ENCODE results near the gene DDX54.

DDX54 gene

DNA sequence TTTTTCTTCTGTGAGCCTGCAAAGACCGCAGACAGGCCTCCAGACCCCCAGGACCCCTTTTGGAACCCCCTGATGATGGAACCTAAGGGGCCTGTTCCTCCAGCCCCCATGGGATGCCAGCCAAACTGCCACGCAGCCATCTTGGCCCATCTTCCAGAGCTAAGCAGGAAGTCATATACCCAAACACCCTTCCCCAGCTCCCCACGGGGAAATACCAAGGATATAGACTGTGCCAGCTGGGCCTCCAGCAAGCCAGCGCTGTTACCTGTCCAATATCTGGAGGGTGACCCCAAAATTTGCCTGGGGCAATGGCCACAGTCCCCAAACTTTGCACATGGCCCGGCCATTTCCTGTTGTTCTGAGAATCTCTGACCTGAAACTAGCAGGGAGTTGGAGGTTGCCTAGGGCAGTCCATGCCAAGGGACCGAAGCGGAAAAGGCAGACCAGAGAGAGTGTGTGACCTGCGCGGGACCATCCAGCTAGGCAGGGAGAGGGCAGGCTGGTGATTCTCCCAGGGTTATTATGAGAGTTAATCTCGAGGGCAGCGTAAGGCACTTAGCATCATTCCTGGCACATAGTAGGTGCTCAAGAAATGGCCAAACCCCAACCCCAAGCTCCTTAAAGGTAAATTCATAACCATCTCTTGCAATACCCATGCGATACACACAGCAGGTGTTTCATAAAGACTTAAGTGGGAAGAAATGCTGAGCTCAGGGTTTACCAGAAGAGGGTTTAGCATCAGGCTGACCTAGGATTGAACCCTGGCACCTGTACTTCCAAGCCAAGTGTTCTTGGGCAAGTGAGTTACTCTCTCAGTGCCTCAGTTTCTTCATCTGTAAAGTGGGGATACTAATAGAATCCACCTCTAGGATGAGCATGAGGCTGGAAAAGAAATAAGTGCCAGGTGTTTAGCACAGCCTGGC lies 47.2 kb downstream of the DDX54 start:
- TF ChIP-seq, protein P1, sequence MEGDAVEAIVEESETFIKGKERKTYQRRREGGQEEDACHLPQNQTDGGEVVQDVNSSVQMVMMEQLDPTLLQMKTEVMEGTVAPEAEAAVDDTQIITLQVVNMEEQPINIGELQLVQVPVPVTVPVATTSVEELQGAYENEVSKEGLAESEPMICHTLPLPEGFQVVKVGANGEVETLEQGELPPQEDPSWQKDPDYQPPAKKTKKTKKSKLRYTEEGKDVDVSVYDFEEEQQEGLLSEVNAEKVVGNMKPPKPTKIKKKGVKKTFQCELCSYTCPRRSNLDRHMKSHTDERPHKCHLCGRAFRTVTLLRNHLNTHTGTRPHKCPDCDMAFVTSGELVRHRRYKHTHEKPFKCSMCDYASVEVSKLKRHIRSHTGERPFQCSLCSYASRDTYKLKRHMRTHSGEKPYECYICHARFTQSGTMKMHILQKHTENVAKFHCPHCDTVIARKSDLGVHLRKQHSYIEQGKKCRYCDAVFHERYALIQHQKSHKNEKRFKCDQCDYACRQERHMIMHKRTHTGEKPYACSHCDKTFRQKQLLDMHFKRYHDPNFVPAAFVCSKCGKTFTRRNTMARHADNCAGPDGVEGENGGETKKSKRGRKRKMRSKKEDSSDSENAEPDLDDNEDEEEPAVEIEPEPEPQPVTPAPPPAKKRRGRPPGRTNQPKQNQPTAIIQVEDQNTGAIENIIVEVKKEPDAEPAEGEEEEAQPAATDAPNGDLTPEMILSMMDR (IDR thresholded peaks at IDR 0.05; ENCODE audit: low read depth, low read length) = no peak
- H3K4me3 ChIP-seq (ENCODE audit: low read depth, low read length) = no peak overlapping the region

DNA sequence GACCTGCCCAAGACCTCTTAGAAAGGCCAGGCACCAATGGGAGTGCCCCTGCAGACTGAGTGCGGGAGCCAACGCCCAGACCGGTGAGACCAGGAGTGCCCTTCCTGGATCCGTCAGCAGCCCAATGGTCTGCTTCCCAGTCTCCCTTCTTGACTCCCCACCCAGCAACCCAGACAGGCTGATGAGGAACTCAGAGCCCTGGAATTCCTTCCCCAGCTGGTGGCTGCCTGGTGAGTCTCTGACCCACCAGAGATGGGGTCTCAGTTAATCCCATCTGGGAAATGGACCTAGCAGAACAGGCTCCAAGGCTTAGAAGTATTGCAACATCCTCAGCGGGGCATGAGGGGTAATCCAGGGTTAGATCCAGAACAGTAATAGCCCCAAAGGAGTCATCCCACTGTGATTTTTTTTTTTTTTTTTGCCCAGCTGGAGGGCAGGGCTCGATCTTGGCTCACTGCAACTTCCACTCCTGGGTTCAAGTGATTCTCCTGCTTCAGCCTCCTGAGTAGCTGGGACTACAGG lies 48.2 kb downstream of the DDX54 start:
- TF ChIP-seq, protein P1 (IDR thresholded peaks at IDR 0.05; ENCODE audit: low read depth, low read length) = no peak
- H3K4me3 ChIP-seq (ENCODE audit: low read depth, low read length) = no peak overlapping the region

DNA sequence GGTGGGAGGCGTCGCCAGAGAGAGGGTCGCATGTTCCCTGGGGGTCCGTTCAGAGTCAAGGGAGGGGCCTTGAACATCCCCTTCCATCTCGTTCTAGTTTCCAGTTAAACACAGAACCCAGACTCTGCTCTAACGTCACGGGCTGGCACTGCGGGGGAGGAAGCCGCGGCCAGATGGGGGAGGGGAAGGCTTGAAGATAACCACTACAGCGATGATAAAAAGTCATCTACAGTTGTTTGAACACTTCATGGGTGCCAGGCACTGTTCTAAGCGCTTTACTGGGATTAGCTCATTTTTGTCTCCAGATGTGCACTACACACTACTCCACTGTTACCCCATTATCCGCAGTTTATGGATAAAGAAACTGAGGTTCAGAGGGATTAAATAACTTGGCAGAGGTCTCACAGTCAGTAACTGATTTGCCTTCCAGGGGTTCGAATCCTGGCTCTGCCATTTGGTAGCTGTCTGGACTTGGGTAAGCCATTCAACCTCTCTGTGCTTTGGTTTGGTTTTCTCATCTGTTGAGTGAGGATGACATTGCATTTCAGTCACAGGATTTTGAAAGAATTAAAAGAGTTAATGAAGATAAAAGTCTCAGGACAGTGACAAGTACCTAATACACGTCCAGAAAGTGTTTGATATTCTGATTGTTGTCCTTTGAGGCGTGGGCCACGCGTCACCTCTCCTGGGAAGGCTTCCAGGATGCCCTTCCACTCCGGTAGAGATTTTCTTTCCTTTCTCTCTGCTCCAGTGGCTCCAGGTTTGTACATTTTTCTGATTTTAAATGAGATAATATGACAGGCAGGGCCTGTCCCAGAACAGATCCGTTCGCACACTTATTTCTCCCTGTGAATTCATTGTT lies 48.9 kb downstream of the DDX54 start:
- no peak overlapping the region for H3K4me3 ChIP-seq (ENCODE audit: low read depth, low read length)
- TF ChIP-seq, protein P1 (IDR thresholded peaks at IDR 0.05; ENCODE audit: low read depth, low read length) = no peak

DNA sequence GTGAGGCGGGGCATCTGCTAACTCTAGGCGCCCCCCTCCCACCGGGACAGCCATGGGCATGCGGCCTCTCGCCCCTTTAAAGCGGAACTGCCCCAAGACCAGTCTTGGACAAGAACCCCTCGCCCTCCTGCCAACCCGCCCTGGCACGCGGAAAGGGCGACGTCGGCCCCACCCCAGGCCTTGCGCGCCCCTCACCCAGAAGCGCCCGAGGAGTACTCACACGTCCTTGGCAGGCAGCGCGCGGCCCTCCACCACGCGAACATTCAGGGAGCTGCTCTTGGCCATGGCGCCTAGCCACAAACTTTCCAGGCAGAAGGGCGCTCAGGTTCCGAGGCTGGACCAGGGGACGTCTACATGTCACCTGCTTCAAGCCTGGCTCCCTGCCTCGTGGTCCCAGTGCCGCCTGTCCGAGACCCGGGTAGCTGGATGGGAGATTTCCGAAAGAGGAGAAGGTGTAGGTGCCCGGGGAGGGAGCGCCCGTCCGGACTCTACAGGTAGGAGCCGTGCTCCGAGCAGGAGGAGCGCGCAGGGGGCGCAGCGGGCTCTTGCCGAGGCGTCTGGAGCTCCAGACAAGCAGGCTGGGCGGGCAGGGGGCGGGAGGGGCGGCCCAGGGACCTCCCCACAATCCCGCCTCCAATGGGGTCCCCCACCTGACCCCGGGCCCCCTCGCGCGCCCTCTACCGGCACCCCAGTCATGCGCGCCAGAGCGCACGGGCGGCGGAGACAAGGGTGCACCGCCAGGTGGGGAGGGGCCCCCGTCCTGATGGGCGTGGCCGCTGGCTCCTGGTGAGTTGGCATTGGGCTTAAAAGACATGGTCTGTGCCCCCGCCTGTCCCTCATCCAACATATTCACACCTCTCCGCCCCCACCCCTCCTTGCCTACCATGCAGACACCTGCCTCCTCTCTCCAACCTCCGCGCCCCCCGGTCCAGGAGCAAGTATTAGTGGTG lies 49.8 kb downstream of the DDX54 start, which contains the start of gene RASAL1:
TSS of gene RASAL1 (minus strand) at position 584 of the 950 bp plus-strand sequence. CDS start at position 285, 299 bp downstream.
- H3K4me3 ChIP-seq (ENCODE audit: low read depth, low read length) = no peak within 1 kb of the TSS
- TF ChIP-seq, protein P1 (IDR thresholded peaks at IDR 0.05; ENCODE audit: low read depth, low read length) = no peak

DNA sequence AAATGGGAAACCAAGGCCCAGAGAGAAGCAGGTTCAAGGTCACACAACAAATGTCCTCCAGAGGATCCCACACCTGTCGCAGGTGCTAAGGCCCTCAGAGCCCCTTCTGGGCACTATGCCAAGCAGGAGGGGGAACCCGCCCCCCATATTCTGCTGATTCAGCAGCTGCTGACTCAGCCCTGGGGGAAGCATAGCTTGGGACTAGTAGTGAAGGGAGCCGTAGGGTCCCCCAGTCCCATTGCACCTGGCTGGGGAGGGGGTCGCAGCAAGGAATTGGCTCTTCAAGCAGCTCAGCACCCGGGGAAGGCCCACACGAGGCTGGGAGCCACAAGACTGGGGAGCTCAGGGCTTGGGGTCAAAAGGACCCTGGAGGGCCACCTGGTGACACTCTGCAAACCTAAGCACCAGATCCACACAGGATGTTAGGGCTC lies 50.7 kb downstream of the DDX54 start:
- H3K4me3 ChIP-seq (ENCODE audit: low read depth, low read length) = no peak overlapping the region
- TF ChIP-seq, protein P1 (IDR thresholded peaks at IDR 0.05; ENCODE audit: low read depth, low read length) = no peak

DNA sequence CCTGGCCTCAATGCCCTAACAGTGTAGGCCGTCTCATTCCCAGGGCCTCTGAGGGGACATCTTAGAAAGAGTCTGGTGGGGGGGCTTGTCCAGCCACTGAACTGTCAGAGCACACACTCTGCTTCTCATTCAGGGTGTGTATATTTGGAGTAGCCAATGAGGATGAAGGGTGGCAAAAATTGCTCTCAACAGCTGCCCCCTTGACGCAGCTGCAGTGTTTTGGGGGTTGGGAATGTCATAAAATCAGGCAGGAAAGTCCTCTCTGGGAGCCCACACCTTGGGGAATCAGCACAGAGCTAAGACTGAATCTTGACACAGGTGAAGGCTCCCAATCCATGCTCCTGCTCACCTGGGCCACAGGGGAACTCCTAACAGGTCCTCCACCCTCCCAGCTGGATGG lies 51.2 kb downstream of the DDX54 start:
- H3K4me3 ChIP-seq (ENCODE audit: low read depth, low read length) = no peak overlapping the region
- TF ChIP-seq, protein P1 (IDR thresholded peaks at IDR 0.05; ENCODE audit: low read depth, low read length) = no peak
